NCI-H69 (cell line): ENCODE results near the gene HDLBP.

Experiments used
- DNase-seq: peaks from one replicate; lab custom pipeline; 2025; lab: John Stamatoyannopoulos, UW

Gene HDLBP

DNA sequence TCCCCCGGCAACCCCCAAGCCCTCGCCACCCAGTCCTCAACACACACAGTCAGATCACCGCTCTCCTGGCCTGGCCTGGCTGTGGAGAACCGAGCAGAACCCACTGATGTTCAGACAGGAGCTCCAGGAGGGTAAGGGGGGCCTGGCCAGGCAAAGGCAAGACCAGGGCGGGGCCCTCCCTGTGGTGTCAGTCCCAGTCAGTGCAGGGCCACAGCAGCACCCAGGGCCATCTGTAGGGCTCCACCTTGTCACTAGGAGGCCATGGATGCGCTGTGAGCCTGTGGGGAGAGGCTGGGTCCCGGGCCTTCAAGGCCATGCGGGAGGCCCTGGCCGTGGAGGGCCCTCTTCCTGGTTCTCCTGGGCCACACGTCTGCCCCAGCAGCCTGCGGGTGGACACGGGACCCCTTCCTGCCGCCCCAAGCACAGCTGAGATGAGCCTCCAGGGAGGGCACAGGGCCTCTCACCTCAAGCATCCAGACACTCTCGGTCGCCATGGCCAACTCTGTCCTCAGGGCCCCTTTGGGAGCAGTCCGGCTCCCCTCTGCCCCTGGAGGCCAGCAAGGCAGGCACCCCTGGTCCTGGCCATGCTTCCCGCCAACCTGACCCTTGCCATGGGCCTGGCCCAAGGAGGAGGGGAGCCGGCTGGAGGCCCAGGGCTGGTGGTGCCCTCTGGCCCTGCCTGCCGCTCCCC, 125.0 kb downstream of the HDLBP start:
- no peak for DNase-seq

DNA sequence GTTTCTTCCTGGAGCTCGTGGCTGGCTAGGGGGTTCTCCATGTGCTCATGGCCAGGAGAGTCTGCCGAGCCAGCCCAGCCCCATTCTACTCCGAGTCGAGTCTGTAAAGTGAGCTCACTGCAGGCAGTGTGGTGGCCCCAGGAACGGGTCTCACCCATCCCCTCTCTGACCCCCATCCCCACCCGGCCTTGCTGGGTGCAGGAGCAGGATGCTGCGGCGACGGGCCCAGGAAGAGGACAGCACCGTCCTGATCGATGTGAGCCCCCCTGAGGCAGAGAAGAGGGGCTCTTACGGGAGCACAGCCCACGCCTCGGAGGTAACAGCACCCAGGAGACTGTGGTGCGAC, 125.6 kb downstream of the HDLBP start:
- DNase-seq, result no peak

- no peak for DNase-seq
These were observed 126.2 kb downstream of the HDLBP start for GRCh38 chr2:241189093-241189855.

DNA sequence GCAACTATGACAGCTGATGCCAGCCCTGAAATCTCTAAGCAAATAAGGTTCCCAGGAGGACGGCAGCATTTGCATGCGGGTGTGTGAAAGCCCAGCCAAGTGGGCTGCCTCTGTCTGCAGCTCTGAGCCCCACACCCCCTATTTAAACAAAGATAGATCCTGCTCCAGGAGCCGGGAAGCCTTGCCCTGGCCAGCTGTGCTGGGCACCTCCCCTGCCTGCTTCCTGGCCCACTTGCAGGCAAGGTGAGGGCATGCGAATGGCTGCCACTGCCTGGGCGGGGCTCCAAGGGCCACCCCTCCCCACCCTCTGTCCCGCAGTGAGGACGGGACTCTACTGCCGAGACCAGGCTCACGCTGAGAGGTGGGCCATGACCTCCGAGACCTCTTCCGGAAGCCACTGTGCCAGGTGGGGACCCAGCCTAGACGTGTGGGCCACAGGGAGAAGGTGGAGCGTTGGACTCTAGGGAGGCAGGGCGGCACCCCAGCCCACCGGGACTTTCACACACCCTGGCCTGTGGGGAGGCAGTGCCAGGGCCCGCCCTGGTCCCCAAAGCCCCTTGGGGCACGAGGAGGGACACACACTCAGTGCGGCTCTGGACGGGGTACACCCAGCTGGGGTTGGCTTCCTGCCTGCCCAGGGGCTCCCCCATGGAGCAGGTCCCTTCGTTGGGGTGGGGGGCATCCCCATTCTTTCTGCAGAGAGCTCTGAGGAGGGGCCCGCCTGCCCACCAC, 126.9 kb downstream of the HDLBP start, which contains the start of gene ANO7:
ANO7 (plus strand) TSS at position 317 of the 732 bp plus-strand sequence. CDS start 1,387 bp downstream, outside the sequence.
- DNase-seq, result peak; percentile 62

DNA sequence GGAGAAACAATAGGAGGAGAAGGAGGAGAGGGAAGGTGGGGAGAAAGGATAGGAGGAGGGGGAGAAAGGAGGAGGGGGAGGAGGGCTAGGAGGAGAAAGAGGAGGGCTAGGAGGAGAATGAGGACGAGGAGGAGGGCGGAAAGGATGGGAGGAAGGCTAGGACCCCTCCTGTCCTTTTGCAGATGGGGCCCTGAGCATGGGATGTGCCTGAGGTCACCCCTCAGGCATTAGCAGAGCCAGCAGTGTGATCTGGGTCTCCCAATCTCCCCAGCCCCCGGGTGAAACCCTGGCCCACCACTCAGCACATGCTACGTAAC, 127.6 kb downstream of the HDLBP start:
- no peak for DNase-seq

DNA sequence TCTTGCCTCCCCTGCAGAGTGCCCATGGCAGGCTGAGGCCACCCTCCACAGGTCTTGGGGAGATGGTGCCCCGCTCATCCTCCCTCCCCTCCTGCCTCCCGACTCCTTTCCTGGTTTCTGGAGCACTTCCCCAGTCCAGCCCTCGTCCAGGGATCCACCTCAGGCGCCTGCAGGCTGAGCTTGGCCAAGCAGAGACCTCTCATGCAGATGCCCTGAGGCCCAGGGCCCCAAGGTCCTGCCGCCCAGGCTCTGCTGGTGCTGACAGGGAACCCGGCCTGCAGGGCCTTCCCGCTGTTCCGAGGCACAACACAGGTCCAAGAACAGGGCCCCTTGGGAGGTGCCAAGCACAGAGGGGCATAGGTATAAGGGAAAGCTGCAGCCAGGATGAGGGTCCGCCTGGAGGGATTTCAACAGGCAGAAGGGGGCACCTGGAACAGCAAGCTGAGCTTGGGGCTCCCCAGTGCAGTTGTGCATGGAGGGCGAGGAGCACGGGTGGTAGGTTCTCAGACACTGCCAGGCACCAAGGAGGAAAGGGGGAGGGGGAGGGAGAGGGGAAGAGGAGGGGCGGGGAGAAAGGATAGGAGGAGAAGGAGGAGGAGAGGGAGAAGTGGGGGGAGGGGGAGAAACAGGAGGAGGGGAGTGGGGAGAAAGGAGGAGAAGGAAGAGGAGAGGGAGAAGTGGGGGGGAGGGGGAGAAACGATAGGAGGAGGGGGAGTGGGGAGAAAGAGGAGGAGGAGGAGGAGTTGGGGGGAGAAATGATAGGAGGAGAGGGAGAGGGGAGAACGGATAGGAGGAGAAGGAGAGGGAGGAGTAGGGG, 128.2 kb downstream of the HDLBP start:
- peak; percentile 24 for DNase-seq

DNA sequence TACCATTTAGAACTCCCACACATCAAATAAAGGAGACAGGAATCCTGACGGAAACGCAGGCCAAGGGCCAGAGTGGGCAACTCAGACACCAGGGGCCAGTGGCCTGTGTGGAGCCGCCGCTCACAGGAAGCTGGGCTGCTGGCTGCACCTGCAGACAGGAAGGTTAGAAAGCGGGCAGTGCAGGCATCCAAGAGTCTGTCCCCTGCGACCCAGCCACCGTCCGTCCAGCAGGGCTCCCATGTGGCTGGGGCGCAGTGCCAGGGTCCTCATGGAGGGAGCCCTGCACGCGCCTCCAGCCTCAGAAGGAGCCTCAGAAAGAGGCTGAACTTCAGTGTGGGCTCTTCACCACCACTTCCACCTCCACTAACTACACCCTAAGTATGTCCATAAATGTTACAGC, 129.5 kb downstream of the HDLBP start:
- no peak for DNase-seq

DNA sequence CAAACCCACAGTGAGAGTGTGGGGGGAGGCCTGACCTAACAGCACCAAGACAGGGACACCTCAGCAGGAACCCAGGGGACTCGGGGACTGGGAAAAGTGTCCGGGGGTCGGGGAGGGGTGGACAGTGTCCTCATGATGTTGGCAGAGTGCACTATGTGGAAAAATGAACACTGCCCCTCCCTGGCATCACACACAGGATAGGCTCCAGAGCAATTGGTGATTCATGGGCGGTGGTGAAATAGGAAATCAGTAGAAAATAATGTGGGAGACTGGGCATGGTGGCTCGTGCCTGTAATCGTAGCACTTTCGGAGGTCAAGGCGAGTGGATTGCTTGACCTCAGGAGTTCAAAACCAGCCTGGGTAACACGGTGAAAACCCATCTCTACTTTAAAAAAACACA, 130.6 kb downstream of the HDLBP start:
- DNase-seq, result no peak

- DNase-seq, result no peak
These were observed 132.3 kb downstream of the HDLBP start for GRCh38 chr2:241183221-241183620.

- no peak for DNase-seq
These were observed 132.8 kb downstream of the HDLBP start for GRCh38 chr2:241182531-241183133.

DNA sequence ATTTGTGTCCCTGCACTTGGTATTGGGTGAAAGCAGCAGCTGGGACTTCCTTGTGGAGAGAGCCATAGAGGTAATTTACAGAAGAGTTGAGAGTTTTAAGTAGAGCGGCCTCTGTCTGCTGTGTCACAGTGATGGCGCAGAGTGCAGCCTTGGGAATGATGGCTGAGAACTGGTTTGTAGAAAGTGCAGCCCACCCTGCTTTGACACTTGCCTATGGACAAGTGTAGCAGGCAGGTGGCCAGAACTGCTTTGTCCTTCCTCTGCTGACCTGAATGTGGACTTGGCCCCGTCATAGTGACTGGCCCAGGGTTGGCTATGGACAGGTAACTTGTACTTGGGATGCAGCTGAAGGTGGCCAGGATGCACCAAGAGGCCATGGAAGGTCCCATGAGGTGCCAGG, 133.3 kb downstream of the HDLBP start:
- no peak for DNase-seq

DNA sequence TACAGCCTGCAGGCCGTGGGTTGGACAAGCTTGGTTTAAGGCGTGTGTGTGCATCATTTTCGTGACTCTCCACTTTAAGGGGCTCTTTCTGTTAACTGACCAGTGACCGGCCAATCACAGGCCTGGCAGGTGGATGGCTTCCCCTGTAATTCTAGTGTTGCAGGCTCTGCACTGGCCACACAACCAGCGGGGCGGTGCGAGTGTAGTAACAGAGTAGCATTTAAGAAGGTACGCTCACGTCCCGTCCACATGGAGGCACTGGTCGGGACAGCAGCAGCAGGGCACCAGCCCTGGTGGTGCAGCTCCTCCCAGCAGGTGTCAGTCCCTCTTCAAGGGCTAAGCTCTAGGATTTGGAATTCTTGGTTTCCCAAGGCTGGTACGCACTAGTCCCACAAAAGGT, 135.0 kb downstream of the HDLBP start:
- DNase-seq, result no peak

DNA sequence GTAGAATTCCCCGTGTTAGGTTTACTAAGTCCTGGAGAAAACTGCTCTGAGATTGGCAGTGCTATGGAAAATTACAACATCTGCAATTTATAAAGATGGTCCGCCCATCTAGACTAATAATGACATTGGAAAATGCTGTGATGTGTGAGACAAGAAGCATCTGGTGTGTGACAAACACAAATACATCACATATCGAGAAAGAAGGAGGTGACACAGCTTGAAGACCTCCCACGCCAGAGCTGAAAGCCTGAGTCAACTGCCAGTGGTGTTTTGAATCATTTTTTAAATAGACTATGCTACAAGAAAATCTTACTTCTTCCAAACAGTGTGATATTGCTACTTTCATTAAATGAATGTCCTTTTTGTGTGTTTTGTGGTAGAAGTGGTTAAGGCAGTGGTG, 135.6 kb downstream of the HDLBP start:
- no peak for DNase-seq

DNA sequence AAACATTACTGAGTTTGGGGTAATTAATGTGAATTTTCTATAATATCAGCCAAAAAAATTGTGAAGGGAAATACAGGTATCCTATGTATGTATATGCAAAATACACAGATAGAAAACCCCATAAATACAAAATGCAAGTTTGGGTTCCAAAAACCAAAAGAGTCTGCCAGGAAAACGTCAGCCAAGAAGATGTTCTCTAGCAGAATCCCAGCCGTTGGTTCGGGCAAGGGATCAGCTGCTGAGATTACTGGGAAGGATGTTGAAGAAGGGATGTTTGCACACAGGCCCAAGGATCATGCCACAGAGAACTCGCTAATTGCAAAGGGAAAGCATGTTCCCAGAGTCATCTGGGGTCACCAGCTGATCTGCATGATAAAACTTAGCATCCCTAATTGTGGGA, 136.5 kb downstream of the HDLBP start:
- DNase-seq, result no peak

DNA sequence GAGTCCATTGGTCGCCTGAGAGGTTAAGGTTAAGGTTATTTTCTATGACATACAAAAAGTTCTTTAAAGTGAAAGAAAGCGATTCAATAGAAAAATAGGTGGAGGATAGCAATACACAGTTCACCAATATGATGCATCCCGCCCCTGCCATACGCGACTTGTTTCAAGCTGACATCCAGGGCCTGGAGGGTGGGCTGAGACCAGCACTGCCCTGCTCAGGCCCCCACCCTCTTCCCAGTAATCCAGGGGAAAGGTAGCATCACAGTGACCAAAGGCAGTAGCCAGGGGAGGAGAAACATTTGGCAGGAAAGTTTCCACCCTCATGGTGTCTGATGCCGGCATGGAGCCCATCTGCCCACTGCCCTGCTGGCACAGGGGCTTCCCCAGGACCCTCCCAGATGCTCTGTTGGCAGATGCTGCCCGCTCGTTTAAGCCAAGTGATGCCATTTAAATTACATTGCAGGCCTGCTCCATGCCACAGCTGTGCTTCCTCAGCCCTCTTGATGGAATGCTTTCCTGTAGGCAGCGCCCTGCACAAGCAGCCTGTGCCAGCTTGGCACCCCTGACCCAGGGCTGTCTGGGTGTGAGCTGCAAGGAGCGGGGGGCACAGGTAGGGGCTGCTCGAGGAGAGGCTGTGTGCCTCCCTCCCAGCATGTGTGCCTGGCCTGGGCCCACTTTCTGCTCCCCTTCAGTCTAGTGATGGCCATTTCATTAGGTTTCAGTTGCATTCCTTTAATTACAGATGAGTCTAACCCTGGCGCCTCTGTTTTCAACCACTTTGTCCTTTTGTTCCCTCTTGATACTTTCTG, 137.7 kb downstream of the HDLBP start:
- no peak for DNase-seq
